D341Med (cell line): Measurements from ENCODE around the gene LAMA5.

Experiments
- DNase-seq: peaks from one replicate; pipeline ENCODE4 v3.0.0; 2012; ENCODE audit warnings: low spot score

Gene LAMA5

GRCh38 chr20:62316331-62317166 lies 50.6 kb downstream of the LAMA5 start:
- DNase-seq: no peak

GRCh38 chr20:62315773-62316172 lies 51.3 kb downstream of the LAMA5 start:
- DNase-seq: no peak

- DNase-seq: no peak
These were observed 52.3 kb downstream of the LAMA5 start for GRCh38 chr20:62314711-62315302.

GRCh38 chr20:62314339-62314638 lies 52.8 kb downstream of the LAMA5 start:
- no peak for DNase-seq

GRCh38 chr20:62313460-62314338 lies 53.4 kb downstream of the LAMA5 start:
- no peak for DNase-seq

GRCh38 chr20:62313021-62313420 lies 54.1 kb downstream of the LAMA5 start:
- DNase-seq: no peak

- DNase-seq: no peak
These were observed 54.5 kb downstream of the LAMA5 start for GRCh38 chr20:62312662-62312977.

GRCh38 chr20:62311832-62312661 lies 55.1 kb downstream of the LAMA5 start:
- DNase-seq: no peak

- no peak for DNase-seq
These were observed 56.0 kb downstream of the LAMA5 start for GRCh38 chr20:62311150-62311549.

GRCh38 chr20:62310757-62311121 lies 56.4 kb downstream of the LAMA5 start:
- DNase-seq: no peak

GRCh38 chr20:62309947-62310756 lies 57.0 kb downstream of the LAMA5 start:
- DNase-seq: no peak

- no peak for DNase-seq
These were observed 57.7 kb downstream of the LAMA5 start for GRCh38 chr20:62309198-62309944.

- DNase-seq: no peak
These were observed 58.9 kb downstream of the LAMA5 start for GRCh38 chr20:62308102-62308822.

- no peak for DNase-seq
These were observed 59.6 kb downstream of the LAMA5 start for GRCh38 chr20:62307226-62308101.

- no peak for DNase-seq
These were observed 60.5 kb downstream of the LAMA5 start for GRCh38 chr20:62306414-62307187.

GRCh38 chr20:62305765-62306413 lies 61.2 kb downstream of the LAMA5 start:
- no peak for DNase-seq

GRCh38 chr20:62305149-62305764 lies 61.9 kb downstream of the LAMA5 start:
- DNase-seq: no peak
